HG02970 (cell line): ENCODE data around the gene ZNF101.

ENCODE experiments used
- ATAC-seq: cut with Tn5 transposase; IDR thresholded peaks from one replicate; pipeline ENCODE4 v1.9.1; 2021; ENCODE audit warnings: mild to moderate bottlenecking, moderate library complexity, moderate number of reproducible peaks; ENCODE audit not compliant: unreplicated experiment, low FRiP score

ZNF101 gene

GRCh38 chr19:19704836-19705235 lies 36.2 kb downstream of the ZNF101 start:
- ATAC-seq: no peak

DNA sequence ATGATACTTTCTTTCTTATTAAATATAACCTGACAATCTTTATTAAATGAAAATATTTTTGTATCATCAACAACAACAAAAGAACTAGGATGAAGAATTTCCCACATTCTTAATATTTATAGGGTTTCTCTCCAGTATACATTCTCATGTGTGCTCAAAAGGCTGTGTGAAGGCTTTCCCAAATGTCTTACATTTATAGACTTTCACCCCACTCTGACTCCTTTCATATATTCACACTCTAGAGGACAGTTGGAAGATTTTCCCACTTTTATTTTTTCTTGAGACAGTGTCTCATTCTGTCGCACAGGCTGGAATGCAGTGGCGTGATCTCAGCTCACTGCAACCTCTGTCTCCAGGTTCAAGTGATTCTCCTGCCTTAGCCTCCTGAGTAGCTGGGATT lies 41.9 kb downstream of the ZNF101 start:
- no peak for ATAC-seq

DNA sequence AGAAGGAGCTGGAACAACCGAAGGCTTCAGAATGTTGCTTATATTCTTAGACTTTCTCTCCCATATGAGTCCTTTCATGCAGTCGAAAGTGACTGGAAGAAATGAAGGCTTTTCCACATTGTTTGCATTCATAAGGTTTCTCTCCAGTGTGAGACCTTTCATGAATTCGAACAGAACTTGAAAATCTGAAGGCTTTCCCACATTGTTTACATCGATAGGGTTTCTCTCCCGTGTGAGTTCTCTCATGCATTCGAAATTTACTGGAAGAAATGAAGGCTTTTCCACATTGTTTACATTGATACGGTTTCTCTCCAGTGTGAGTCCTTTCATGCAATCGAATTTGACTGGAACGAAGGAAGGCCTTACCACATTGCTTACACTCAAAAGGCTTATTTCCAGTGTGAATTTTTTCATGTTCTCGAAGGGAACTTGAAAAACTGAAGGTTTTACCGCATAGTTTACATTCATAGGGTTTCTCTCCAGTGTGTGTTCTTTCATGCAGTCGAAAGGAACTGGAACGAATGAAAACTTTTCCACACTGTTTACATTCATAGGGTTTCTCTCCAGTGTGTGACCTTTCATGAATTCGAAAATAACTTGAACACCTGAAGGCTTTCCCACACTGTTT lies 42.8 kb downstream of the ZNF101 start:
- no peak for ATAC-seq

DNA sequence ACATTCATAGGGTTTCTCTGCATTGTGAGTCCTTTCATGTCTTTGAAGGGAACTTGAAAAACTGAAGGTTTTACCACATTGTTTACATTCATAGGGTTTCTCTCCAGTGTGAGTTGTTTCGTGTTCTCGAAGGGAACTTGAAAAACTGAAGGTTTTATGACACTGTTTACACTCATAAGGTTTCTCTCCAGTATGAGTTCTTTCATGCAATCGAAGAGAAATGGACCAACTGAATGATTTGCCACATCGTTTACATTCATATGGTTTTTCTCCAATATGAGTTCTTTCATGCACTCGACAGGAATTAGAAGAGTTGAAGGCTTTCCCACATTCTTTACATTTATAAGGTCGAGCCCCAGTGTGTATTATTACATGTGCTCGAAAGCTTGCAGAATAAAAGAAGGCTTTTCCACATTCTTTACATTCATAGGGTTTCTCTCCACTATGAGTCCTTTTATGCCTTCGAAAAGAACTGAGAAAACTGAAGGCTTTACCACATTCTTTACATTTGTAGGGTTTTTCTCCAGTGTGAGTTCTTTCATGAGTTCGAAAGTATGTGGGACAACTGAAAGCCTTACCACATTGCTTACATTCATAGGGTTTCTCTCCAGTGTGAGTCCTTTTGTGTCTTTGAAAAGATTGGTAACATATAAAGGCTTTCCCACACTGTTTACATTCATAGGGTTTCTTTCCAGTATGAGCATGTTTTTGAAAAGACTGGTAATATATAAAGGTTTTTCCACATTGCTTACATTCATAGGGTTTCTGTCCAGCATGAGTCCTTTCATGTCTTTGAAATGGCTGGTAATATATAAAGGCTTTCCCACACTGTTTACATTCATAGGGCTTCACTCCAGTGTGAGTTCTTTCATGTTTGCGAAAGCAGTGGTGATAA lies 43.5 kb downstream of the ZNF101 start:
- ATAC-seq: no peak

GRCh38 chr19:19719798-19720197 lies 51.2 kb downstream of the ZNF101 start:
- no peak for ATAC-seq

DNA sequence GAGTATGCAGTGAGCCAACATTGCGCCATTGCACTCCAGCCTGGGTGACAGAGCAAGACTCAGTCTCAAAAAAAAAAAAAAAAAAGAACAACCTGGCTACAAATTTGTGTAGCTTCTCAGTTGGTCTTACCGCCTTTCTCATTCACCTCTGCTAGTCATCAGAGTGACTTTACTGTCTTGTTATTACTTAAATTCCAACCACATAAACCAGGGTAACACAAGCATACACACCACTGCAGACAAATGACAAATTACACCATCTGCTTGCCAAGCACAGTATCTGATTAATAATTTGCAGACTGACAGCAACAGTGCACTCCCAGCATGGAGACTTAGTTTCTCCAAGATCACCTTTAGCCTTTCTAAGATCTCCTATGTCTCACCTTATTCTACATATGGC lies 53.3 kb downstream of the ZNF101 start:
- no peak for ATAC-seq

DNA sequence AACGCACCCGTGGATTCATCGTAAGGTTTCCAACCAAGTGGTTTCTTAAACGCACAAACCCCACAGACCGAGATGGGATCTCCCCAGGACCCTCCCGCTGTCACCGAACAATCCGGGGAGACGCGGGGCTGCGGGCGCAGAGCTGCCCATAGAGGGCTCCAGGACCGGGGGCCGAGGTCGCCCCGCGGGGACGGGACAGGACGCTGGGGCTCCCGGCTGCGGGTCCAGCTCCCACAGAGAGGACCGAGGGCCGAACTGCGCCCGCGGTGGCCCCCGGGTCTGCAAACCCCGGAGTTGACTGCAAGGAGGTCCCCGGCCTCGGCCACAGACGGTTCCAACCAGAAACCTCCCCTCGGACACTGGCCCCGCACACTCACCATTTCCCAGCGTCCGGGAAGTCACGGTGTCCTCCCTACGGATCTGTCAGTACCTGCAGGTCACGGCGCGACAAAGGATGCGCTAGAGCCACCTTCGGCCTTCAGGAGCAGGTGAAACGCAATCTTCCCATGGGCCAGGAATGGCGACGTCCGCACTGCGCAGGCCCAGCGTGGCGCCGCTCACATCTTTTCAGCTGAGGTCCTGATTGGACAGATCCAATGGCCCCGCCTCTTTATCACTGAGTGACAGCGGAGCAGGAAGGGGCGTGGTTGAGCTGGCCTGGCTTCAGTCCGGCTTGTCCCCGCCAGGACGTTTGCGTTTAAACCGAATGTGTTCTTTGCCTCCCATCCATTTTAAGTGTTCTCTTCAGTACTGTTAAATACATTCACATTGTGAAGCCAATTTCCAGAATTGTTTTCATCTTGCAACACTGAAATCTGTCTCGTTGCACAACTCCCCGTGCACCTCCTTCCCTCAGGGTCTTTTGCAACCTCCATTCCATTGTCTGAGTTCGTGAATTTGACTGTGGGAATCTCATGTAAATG lies 64.2 kb downstream of the ZNF101 start, which contains the start of gene ZNF14:
TSS of gene ZNF14 (minus strand) at position 534 of the 923 bp plus-strand sequence. CDS start at position 380, 154 bp downstream.
- ATAC-seq: peak; percentile 96
